ENCODE data around the gene SSBP4.

SSBP4 gene

GRCh38 chr19:18434411-18435175, 15.4 kb downstream of the SSBP4 start:
- FAIRE-seq = no peak

GRCh38 chr19:18435178-18435841, 16.1 kb downstream of the SSBP4 start:
- FAIRE-seq = no peak

GRCh38 chr19:18435842-18436670, 16.9 kb downstream of the SSBP4 start:
- no peak for FAIRE-seq

- FAIRE-seq = no peak
These were observed 17.7 kb downstream of the SSBP4 start for GRCh38 chr19:18436671-18437490.

GRCh38 chr19:18437491-18438330, 18.5 kb downstream of the SSBP4 start, which contains the start of gene ISYNA1:
TSS of gene ISYNA1 (minus strand) at chr19:18438133. CDS start at chr19:18437979, 154 bp downstream.
- FAIRE-seq = no peak

GRCh38 chr19:18438331-18439024, 19.3 kb downstream of the SSBP4 start:
- FAIRE-seq = no peak

GRCh38 chr19:18439025-18439909, 20.1 kb downstream of the SSBP4 start:
- FAIRE-seq = no peak

GRCh38 chr19:18439910-18440237, 20.7 kb downstream of the SSBP4 start:
- no peak for FAIRE-seq

- FAIRE-seq = no peak
These were observed 21.2 kb downstream of the SSBP4 start for GRCh38 chr19:18440415-18440877.

- FAIRE-seq = no peak
These were observed 22.0 kb downstream of the SSBP4 start for GRCh38 chr19:18440936-18441803.

GRCh38 chr19:18441804-18442788, 22.9 kb downstream of the SSBP4 start:
- no peak for FAIRE-seq

GRCh38 chr19:18442941-18443340, 23.7 kb downstream of the SSBP4 start:
- no peak for FAIRE-seq

GRCh38 chr19:18443406-18443805, 24.2 kb downstream of the SSBP4 start:
- no peak for FAIRE-seq

- no peak for FAIRE-seq
These were observed 24.6 kb downstream of the SSBP4 start for GRCh38 chr19:18443831-18444230.

- FAIRE-seq = no peak
These were observed 25.3 kb downstream of the SSBP4 start for GRCh38 chr19:18444513-18444912.

- FAIRE-seq = no peak
These were observed 26.2 kb downstream of the SSBP4 start for GRCh38 chr19:18445262-18445948.

Measured in A204.1 (cell line).